Smooth muscle cell (in vitro differentiated cells): ENCODE data around the gene GJC3. TPM values are rescaled to one million over a fixed set of nuclear protein-coding genes. Genes with fewer than 3 reads are reported as not detected.

Experiments used
- DNase-seq: peaks from one replicate; lab custom pipeline; 2025; ENCODE audit not compliant: unreplicated experiment; lab: John Stamatoyannopoulos, UW
- H2AFZ ChIP-seq: fragments of 200-600 bp; sonication (generic); 2 replicates; pipeline ENCODE4 v1.6.0; 2016; ENCODE audit warnings: antibody characterized with exemption, low read depth, mild to moderate bottlenecking
- H3F3A ChIP-seq: fragments of 200-600 bp; sonication (generic); 2 replicates; pipeline ENCODE4 v1.6.0; 2017; ENCODE audit warnings: antibody characterized with exemption, low read depth
- H3K27ac ChIP-seq: fragments of 200-600 bp; sonication (generic); 2 replicates; pipeline ENCODE4 v1.5.1; 2016; ENCODE audit warnings: low read depth, mild to moderate bottlenecking
- H3K27me3 ChIP-seq: fragments of 200-600 bp; sonication (generic); 2 replicates; pipeline ENCODE4 v1.6.1; 2016; ENCODE audit warnings: low read depth, mild to moderate bottlenecking
- H3K36me3 ChIP-seq: fragments of 200-600 bp; sonication (generic); 2 replicates; pipeline ENCODE4 v1.5.1; 2016; ENCODE audit warnings: low read depth
- H3K4me1 ChIP-seq: fragments of 200-600 bp; sonication (generic); 2 replicates; pipeline ENCODE4 v1.5.1; 2016; ENCODE audit warnings: low read depth
- H3K4me2 ChIP-seq: fragments of 200-600 bp; sonication (generic); 2 replicates; pipeline ENCODE4 v1.6.0; 2016; ENCODE audit warnings: mild to moderate bottlenecking
- H3K4me3 ChIP-seq: fragments of 200-600 bp; sonication (generic); 2 replicates; pipeline ENCODE4 v1.5.1; 2016; ENCODE audit warnings: mild to moderate bottlenecking
- H3K79me2 ChIP-seq: fragments of 200-600 bp; sonication (generic); 2 replicates; pipeline ENCODE4 v1.6.0; 2016; ENCODE audit warnings: low read depth, mild to moderate bottlenecking
- H3K9ac ChIP-seq: fragments of 200-600 bp; sonication (generic); 2 replicates; pipeline ENCODE4 v1.6.0; 2016; ENCODE audit warnings: low read depth
- H3K9me3 ChIP-seq: fragments of 200-600 bp; sonication (generic); replicated peaks from 2 replicates; pipeline ENCODE4 v1.5.1; 2016; ENCODE audit warnings: low read depth
- H4K20me1 ChIP-seq: fragments of 200-600 bp; sonication (generic); 2 replicates; pipeline ENCODE4 v1.6.0; 2016; ENCODE audit warnings: low read depth
- CTCF ChIP-seq: fragments of 200-600 bp; sonication (generic); IDR thresholded peaks from 2 replicates; pipeline ENCODE4 v1.5.1; 2017; ENCODE audit warnings: borderline replicate concordance, mild to moderate bottlenecking, antibody characterized with exemption; ENCODE audit not compliant: insufficient read depth, poor library complexity, severe bottlenecking
- WGBS: methylation state at CpG from one replicate; pipeline ENCODE4 v1.1.7; 2016; ENCODE audit warnings: low lambda C conversion rate; 5-methylcytosine and 5-hydroxymethylcytosine counted together
- polyA plus RNA-seq: library from polyadenylated mRNA; unstranded; fragments of >200 nt; fragmentation: Nextera tagmentation; extraction: Ambion mirVana; gene quantifications from 2 replicates; pipeline ENCODE4 v1.2.1, GENCODE V29; 2016
- small RNA-seq: library from RNA; depleted of rRNA; stranded (forward); fragments of <200 nt; gene quantifications from one replicate; pipeline ENCODE3, GENCODE V24; 2014
- total RNA-seq: library from RNA; depleted of rRNA; stranded (reverse); fragments of >200 nt; gene quantifications from 2 replicates; pipeline ENCODE4 v1.2.3, GENCODE V29; 2014

GJC3 gene
- total and polyA plus RNA-seq, 2 experiments from 2014 or later, result not detected

GRCh38 chr7:99881370-99881769 lies 48.0 kb downstream of the GJC3 start:
- 88% methylated on average over 4 of the region's 4 CpGs for WGBS
- no peak overlapping the region for H3K4me2 ChIP-seq
- H3K36me3 ChIP-seq, result no peaks in the 10 kb centered on the region
- no peaks in the 10 kb centered on the region for H3K9me3 ChIP-seq
- no peak overlapping the region for H2AFZ ChIP-seq
- no peaks in the 10 kb centered on the region for H4K20me1 ChIP-seq
- H3F3A ChIP-seq, result no peaks in the 10 kb centered on the region
- DNase-seq, result no peak
- no peak overlapping the region for H3K27ac ChIP-seq
- no peaks in the 10 kb centered on the region for H3K4me1 ChIP-seq
- H3K4me3 ChIP-seq, result no peak overlapping the region
- no peak overlapping the region for H3K9ac ChIP-seq
- TF ChIP-seq CTCF, result no peak
- no peaks in the 10 kb centered on the region for H3K79me2 ChIP-seq
- H3K27me3 ChIP-seq, result no peaks in the 10 kb centered on the region

- H3K4me3 ChIP-seq, result no peak within 1 kb of the TSS
- H3K27me3 ChIP-seq, result no peaks in the 10 kb centered on the region
- no peak for DNase-seq
- no peaks in the 10 kb centered on the region for H3K79me2 ChIP-seq
- H2AFZ ChIP-seq, result no peak within 1 kb of the TSS
- H3K4me1 ChIP-seq, result no peaks in the 10 kb centered on the region
- H3F3A ChIP-seq, result no peaks in the 10 kb centered on the region
- no peak within 1 kb of the TSS for H3K27ac ChIP-seq
- no peaks in the 10 kb centered on the region for H3K9me3 ChIP-seq
- TF ChIP-seq CTCF, result no peak
- H3K4me2 ChIP-seq, result no peak within 1 kb of the TSS
- no peak within 1 kb of the TSS for H3K9ac ChIP-seq
- no peaks in the 10 kb centered on the region for H3K36me3 ChIP-seq
- 85% methylated on average over 3 of the region's 3 CpGs for WGBS
- H4K20me1 ChIP-seq, result no peaks in the 10 kb centered on the region
Observed at GRCh38 chr7:99876933-99877332, 52.5 kb downstream of the GJC3 start, which contains the start of gene OR2AE1. TSS of gene OR2AE1 (minus strand) at chr7:99877033. CDS start at chr7:99877033, 0 bp downstream.

GRCh38 chr7:99876491-99876890 lies 52.9 kb downstream of the GJC3 start:
- no peaks in the 10 kb centered on the region for H3K27me3 ChIP-seq
- no peak overlapping the region for H3K9ac ChIP-seq
- TF ChIP-seq CTCF, result no peak
- DNase-seq, result no peak
- H3K27ac ChIP-seq, result no peak overlapping the region
- H4K20me1 ChIP-seq, result no peaks in the 10 kb centered on the region
- no peaks in the 10 kb centered on the region for H3K9me3 ChIP-seq
- H3K36me3 ChIP-seq, result no peaks in the 10 kb centered on the region
- no peaks in the 10 kb centered on the region for H3F3A ChIP-seq
- 91% methylated on average over 5 of the region's 5 CpGs for WGBS
- no peaks in the 10 kb centered on the region for H3K4me1 ChIP-seq
- no peak overlapping the region for H3K4me2 ChIP-seq
- H3K79me2 ChIP-seq, result no peaks in the 10 kb centered on the region
- H3K4me3 ChIP-seq, result no peak overlapping the region
- no peak overlapping the region for H2AFZ ChIP-seq

Small RNAs within 50 kb of the gene (small RNA-seq; reads per million reads assigned to genes)
- gene RF00019 (not detected), gene RF00561 (not detected)

Other genes with a start within 250 kb of the GJC3 start
- not detected in 2 replicates for gene CYP3A5, start 249.6 kb downstream of the GJC3 start, total RNA-seq
- gene CYP3A5, start 249.6 kb downstream of the GJC3 start, polyA plus RNA-seq, result 0.19 and 0.57 TPM in 2 replicates
- 0.99 TPM in 1 of 2 replicates, not detected in the other for gene CYP3A7, start 194.4 kb downstream of the GJC3 start, total RNA-seq
- gene CYP3A7, start 194.4 kb downstream of the GJC3 start, polyA plus RNA-seq, result 0.18 TPM in 2 replicates
- not detected in 2 replicates for gene CYP3A4, start 145.4 kb downstream of the GJC3 start, total RNA-seq
- not detected in 2 replicates for gene CYP3A4, start 145.4 kb downstream of the GJC3 start, polyA plus RNA-seq
- not detected in 2 replicates for gene CYP3A43, start 101.6 kb downstream of the GJC3 start, total RNA-seq
- not detected in 2 replicates for gene CYP3A43, start 101.6 kb downstream of the GJC3 start, polyA plus RNA-seq
- gene OR2AE1, start 52.6 kb downstream of the GJC3 start, total RNA-seq, result not detected in 2 replicates
- gene OR2AE1, start 52.6 kb downstream of the GJC3 start, polyA plus RNA-seq, result not detected in 2 replicates
- not detected in 2 replicates for gene TRIM4, start 10.1 kb downstream of the GJC3 start, total RNA-seq
- gene TRIM4, start 10.1 kb downstream of the GJC3 start, polyA plus RNA-seq, result not detected in 2 replicates
- gene AZGP1, start 46.4 kb upstream of the GJC3 start, total RNA-seq, result 0.94 and 4.5 TPM in 2 replicates
- not detected in 2 replicates for gene AZGP1, start 46.4 kb upstream of the GJC3 start, polyA plus RNA-seq
- gene ZKSCAN1, start 86.0 kb upstream of the GJC3 start, total RNA-seq, result 32.2 and 43.9 TPM in 2 replicates
- gene ZKSCAN1, start 86.0 kb upstream of the GJC3 start, polyA plus RNA-seq, result 25.4 and 26.0 TPM in 2 replicates
- 11.3 and 12.1 TPM in 2 replicates for gene ZSCAN21, start 120.2 kb upstream of the GJC3 start, total RNA-seq
- gene ZSCAN21, start 120.2 kb upstream of the GJC3 start, polyA plus RNA-seq, result 15.3 and 17.5 TPM in 2 replicates
- 21.2 and 21.6 TPM in 2 replicates for gene ZNF3, start 152.1 kb upstream of the GJC3 start, total RNA-seq
- 22.0 and 25.2 TPM in 2 replicates for gene ZNF3, start 152.1 kb upstream of the GJC3 start, polyA plus RNA-seq
- gene COPS6, start 159.3 kb upstream of the GJC3 start, total RNA-seq, result 71.9 and 107 TPM in 2 replicates
- gene COPS6, start 159.3 kb upstream of the GJC3 start, polyA plus RNA-seq, result 251 and 259 TPM in 2 replicates
- 36.4 and 47.6 TPM in 2 replicates for gene MCM7, start 171.8 kb upstream of the GJC3 start, total RNA-seq
- gene MCM7, start 171.8 kb upstream of the GJC3 start, polyA plus RNA-seq, result 56.9 and 59.7 TPM in 2 replicates
- 10.1 and 18.0 TPM in 2 replicates for gene AP4M1, start 172.0 kb upstream of the GJC3 start, total RNA-seq
- gene AP4M1, start 172.0 kb upstream of the GJC3 start, polyA plus RNA-seq, result 16.9 and 17.7 TPM in 2 replicates
- 26.6 and 61.0 TPM in 2 replicates for gene TAF6, start 189.7 kb upstream of the GJC3 start, total RNA-seq
- gene TAF6, start 189.7 kb upstream of the GJC3 start, polyA plus RNA-seq, result 78.0 and 83.9 TPM in 2 replicates
- 22.6 and 26.6 TPM in 2 replicates for gene CNPY4, start 190.0 kb upstream of the GJC3 start, total RNA-seq
- 29.3 and 39.5 TPM in 2 replicates for gene CNPY4, start 190.0 kb upstream of the GJC3 start, polyA plus RNA-seq
- gene MBLAC1, start 197.3 kb upstream of the GJC3 start, total RNA-seq, result 0.76 and 2.4 TPM in 2 replicates
- gene MBLAC1, start 197.3 kb upstream of the GJC3 start, polyA plus RNA-seq, result 2.3 and 3.1 TPM in 2 replicates
- 75.2 and 108 TPM in 2 replicates for gene LAMTOR4, start 219.3 kb upstream of the GJC3 start, total RNA-seq
- gene LAMTOR4, start 219.3 kb upstream of the GJC3 start, polyA plus RNA-seq, result 203 and 217 TPM in 2 replicates
- 4.4 and 7.0 TPM in 2 replicates for gene TRAPPC14, start 229.1 kb upstream of the GJC3 start, total RNA-seq
- gene TRAPPC14, start 229.1 kb upstream of the GJC3 start, polyA plus RNA-seq, result 5.4 and 14.7 TPM in 2 replicates
- 4.8 and 6.5 TPM in 2 replicates for gene GAL3ST4, start 239.0 kb upstream of the GJC3 start, total RNA-seq
- gene GAL3ST4, start 239.0 kb upstream of the GJC3 start, polyA plus RNA-seq, result 7.2 and 7.4 TPM in 2 replicates
- 3.5 and 7.1 TPM in 2 replicates for gene GPC2, start 247.8 kb upstream of the GJC3 start, total RNA-seq
- 3.2 and 8.5 TPM in 2 replicates for gene GPC2, start 247.8 kb upstream of the GJC3 start, polyA plus RNA-seq
- 0.04 and 0.85 TPM in 2 replicates for gene STAG3, start 248.3 kb upstream of the GJC3 start, total RNA-seq
- 0.96 and 1.3 TPM in 2 replicates for gene STAG3, start 248.3 kb upstream of the GJC3 start, polyA plus RNA-seq